Camera-type eye (tissue), 1 donor: ENCODE data around the gene FBXO40. TPM values are rescaled to one million over a fixed set of nuclear protein-coding genes. Genes with fewer than 3 reads are reported as not detected.

Source experiments
- total RNA-seq: library from RNA; depleted of rRNA; stranded (reverse); fragments of >200 nt; gene quantifications from one replicate; pipeline ENCODE4 v1.2.3, GENCODE V29; 2014

Gene FBXO40
- total RNA-seq: 0.22 TPM

DNA sequence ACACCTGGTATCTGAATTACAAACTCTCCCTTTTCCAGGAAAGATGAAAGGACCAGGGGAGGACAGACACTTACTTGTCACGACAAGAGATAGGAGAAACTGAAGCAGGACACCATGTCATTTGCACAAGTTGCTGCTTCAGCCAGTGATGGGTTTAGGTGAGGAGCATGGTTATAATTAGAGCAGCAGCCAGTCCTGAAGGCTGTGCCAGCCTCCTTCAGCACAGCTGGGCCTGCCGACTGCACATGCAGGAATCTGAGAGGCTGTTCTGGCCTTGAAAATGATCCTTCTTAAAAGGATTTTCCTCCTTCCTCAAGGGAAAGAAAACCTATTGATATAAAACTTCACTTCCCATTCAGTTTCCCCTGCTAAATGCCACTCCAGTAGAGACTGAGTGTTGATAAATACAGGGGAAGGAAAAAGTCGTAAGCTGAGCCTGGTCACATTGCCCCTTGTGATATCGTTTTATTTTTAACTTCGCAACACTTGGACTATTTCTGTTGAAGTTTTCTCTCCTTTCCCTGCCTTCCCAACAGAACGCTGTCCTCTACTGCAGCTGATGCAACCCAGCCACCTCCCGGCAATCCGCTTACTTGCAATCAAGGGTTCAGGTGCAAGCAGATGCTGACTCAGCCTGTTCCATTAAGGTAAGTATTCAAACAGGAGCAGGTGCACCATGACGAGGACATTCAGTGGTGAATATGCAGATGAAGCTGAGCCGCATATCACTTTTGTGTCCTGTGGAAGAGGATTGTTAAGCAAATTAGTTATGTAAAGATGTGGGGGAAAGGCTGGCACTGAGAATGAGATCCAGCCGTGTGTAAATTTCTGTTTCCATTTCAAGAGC lies at the start of gene FBXO40:
TSS of gene FBXO40 (plus strand) at position 524 of the 847 bp plus-strand sequence. CDS start 27,197 bp downstream, outside the sequence.

GRCh38 chr3:121545574-121546455 lies 47.4 kb upstream of the FBXO40 start, which contains the start of gene POLQ:
Gene POLQ (minus strand): TSS chr3:121545988. CDS start chr3:121545877, 111 bp downstream.

GRCh38 chr3:121567649-121568048 lies 25.5 kb upstream of the FBXO40 start, which contains the start of gene ARGFX:
Gene ARGFX (plus strand): TSS chr3:121567949. CDS start chr3:121570714, 2,765 bp downstream.

GRCh38 chr3:121660356-121661171 lies 67.4 kb downstream of the FBXO40 start, which contains the start of gene HCLS1:
Gene HCLS1 (minus strand): TSS chr3:121660903. CDS start chr3:121658347, 2,556 bp downstream.

Other genes with a start within 250 kb of the FBXO40 start
- gene POLQ, start 47.4 kb upstream of the FBXO40 start, total RNA-seq: 5.6 TPM
- not detected for gene ARGFX, start 25.4 kb upstream of the FBXO40 start, total RNA-seq
- gene HCLS1, start 67.5 kb downstream of the FBXO40 start, total RNA-seq: 7.0 TPM
- gene GOLGB1, start 156.4 kb downstream of the FBXO40 start, total RNA-seq: 90.4 TPM
- 46.8 TPM for gene IQCB1, start 241.7 kb downstream of the FBXO40 start, total RNA-seq
- gene EAF2, start 241.8 kb downstream of the FBXO40 start, total RNA-seq: 16.3 TPM